Heart left ventricle (tissue), 16 donors: Measurements from ENCODE around the gene CLK2. TPM values are rescaled to one million over a fixed set of nuclear protein-coding genes. Genes with fewer than 3 reads are reported as not detected.

Source experiments
- ATAC-seq, 4 donors: fragments of 200-7000 bp; cut with Tn5 transposase; one replicate each; pipeline ENCODE4 v1.9.1; 2020 to 2022; ENCODE audit warnings: moderate library complexity in 4 of 4, mild to moderate bottlenecking in 3 of 4, moderate number of reproducible peaks in 1 of 4
- DNase-seq, 5 donors: peaks; one replicate each; pipeline ENCODE4 v3.0.0-alpha.2; 2020
- H3K27ac ChIP-seq, 12 donors: fragments of 200-600 bp; sonication (generic) in 4 of 12; one replicate each; pipeline versions ENCODE4 v1.5.0 to v1.8.0; 2016 to 2022; ENCODE audit warnings: mild to moderate bottlenecking in 2 of 12
- H3K27me3 ChIP-seq, 9 donors: fragments of 200-600 bp; sonication (generic) in 2 of 9; one replicate each; pipeline versions ENCODE4 v1.5.1 to v1.8.0; 2016 to 2022; ENCODE audit warnings: mild to moderate bottlenecking in 3 of 9
- H3K36me3 ChIP-seq, 9 donors: fragments of 200-600 bp; sonication (generic) in 2 of 9; one replicate each; pipeline versions ENCODE4 v1.5.0 to v1.8.0; 2018 to 2022; ENCODE audit warnings: mild to moderate bottlenecking in 2 of 9
- H3K4me1 ChIP-seq, 12 donors: fragments of 200-600 bp; sonication (generic) in 4 of 12; one replicate each; pipeline versions ENCODE4 v1.5.0 to v1.8.0; 2016 to 2022; ENCODE audit warnings: mild to moderate bottlenecking in 3 of 12
- H3K4me3 ChIP-seq, 12 donors: fragments of 200-600 bp; sonication (generic) in 4 of 12; one replicate each; pipeline versions ENCODE4 v1.5.0 to v1.8.0; 2017 to 2022; ENCODE audit warnings: mild to moderate bottlenecking in 9 of 12, moderate library complexity in 4 of 12
- H3K9me3 ChIP-seq, 12 donors: fragments of 200-600 bp; sonication (generic) in 4 of 12; one replicate each; pipeline versions ENCODE4 v1.5.0 to v1.8.0; 2016 to 2022; ENCODE audit warnings: mild to moderate bottlenecking in 1 of 12
- CTCF ChIP-seq, 12 donors: fragments of 200-600 bp; sonication (generic) in 4 of 12; IDR thresholded peaks; one replicate each; pipeline versions ENCODE4 v1.5.0 to v1.8.0; 2018 to 2022; ENCODE audit warnings: antibody characterized with exemption in 12 of 12, mild to moderate bottlenecking in 5 of 12
- POLR2A ChIP-seq, 2 donors: fragments of 450-650 bp; IDR thresholded peaks; one replicate each; pipeline ENCODE4 v1.6.1; 2017; ENCODE audit warnings: antibody characterized with exemption in 2 of 2, mild to moderate bottlenecking in 2 of 2, moderate library complexity in 2 of 2
- WGBS, 4 donors: extraction: QIAGEN DNeasy Blood & Tissue Kit in 2 of 4; methylation state at CpG; one replicate each; pipeline versions ENCODE4 v1.1.5 to v1.1.7; 2013 to 2018; 5-methylcytosine and 5-hydroxymethylcytosine counted together
- intact Hi-C, 10 donors: fragments of 100-400 bp; cut with DNase I; formaldehyde crosslinking; loops; one replicate each; pipeline versions ENCODE4 v1.11.1 to v1.14.2; 2022
- polyA plus RNA-seq, 2 donors: library from polyadenylated mRNA; stranded (reverse); fragments of 200-250 nt; gene quantifications; one replicate each; pipeline ENCODE4 v1.2.3, GENCODE V29; 2013
- total RNA-seq, 9 donors: library from RNA; depleted of rRNA in 2 of 9; stranded (reverse); fragments of >200 nt in 2 of 9; fragmentation: NEBNext Ultra II Directional in 3 of 9; extraction: Animal tissue kit (Norgen Biotek cat#: 25700) in 3 of 9; gene quantifications; one replicate each; pipeline versions ENCODE4 v1.1.0 to v1.2.4, GENCODE V29; 2016 to 2023
- donor health status: ischemic (EF 13 %, LVEDD 7.1; RV severe dilation, severe dysfunction).
- donor health status: healthy with polysubstance abuse.
- donor health status: DM: no; HTN: yes; CAD: no.
- donor health status: DM: no; HTN: no; CAD: no.
- donor health status: ischemic (EF 25% LVEDD 6.9; RV normal size, moderate dysfunction).
- donor health status: ischemic (EF 25% LVEDD 5.7; RV mildly dilated, moderate dysfunction).
- donor health status: healthy.
- donor health status: DM: yes; HTN: yes; CAD: no.
- donor health status: ischemic (EF 35%, LVEDD 5.7; RV mildly dilated, moderate dysfunction).
- donor health status: nonischemic (EF 11% LVEDD 7.7; RV severe dilation, severe dysfunction).
- donor health status: DM: yes; HTN: yes; CAD: no.
- donor health status: PGD.
- donor health status: ischemic (EF 29% LVEDD 5.4; RV normal size, mild dysfunction).
- donor health status: nonischemic (EF 23%, LVEDD 6.1; RV moderate dilation, normal function).

CLK2 gene
- total and polyA plus RNA-seq, 11 donors, result 9.6 to 26.1 (median 17.2) TPM

GRCh38 chr1:155297384-155297783, 24.1 kb upstream of the CLK2 start:
- ATAC-seq (no peak), DNase-seq (no peak)
- intact Hi-C loops, result no loop called here
- no peak overlapping the region for H3K27ac ChIP-seq
- WGBS, 4 donors, result 62 to 70% (median 69%) methylated on average over 7 of the region's 7 CpGs
- peaks cover 0 to 10% (median 4%) of the 10 kb centered on the region in 12 donors for H3K4me1 ChIP-seq
- H3K9me3 ChIP-seq, result no peaks in the 10 kb centered on the region
- peaks cover 6 to 41% (median 27%) of the 10 kb centered on the region in 9 donors for H3K27me3 ChIP-seq
- H3K36me3 ChIP-seq, result no peaks in the 10 kb centered on the region
- no peak for TF ChIP-seq POLR2A (IDR thresholded peaks at IDR 0.05)
- TF ChIP-seq CTCF (IDR thresholded peaks at IDR 0.05), result no peak
- H3K4me3 ChIP-seq, result no peak overlapping the region

GRCh38 chr1:155296661-155297060, 23.4 kb upstream of the CLK2 start:
- peaks cover 6 to 41% (median 29%) of the 10 kb centered on the region in 9 donors for H3K27me3 ChIP-seq
- TF ChIP-seq CTCF (IDR thresholded peaks at IDR 0.05) (no peak), POLR2A (IDR thresholded peaks at IDR 0.05) (no peak)
- intact Hi-C loops, result no loop called here
- WGBS, 4 donors, result 77 to 93% (median 85%) methylated on average over 3 of the region's 3 CpGs
- no peak overlapping the region for H3K27ac ChIP-seq
- H3K9me3 ChIP-seq, result no peaks in the 10 kb centered on the region
- ATAC-seq (no peak), DNase-seq (no peak)
- H3K4me3 ChIP-seq, result no peak overlapping the region
- no peaks in the 10 kb centered on the region for H3K36me3 ChIP-seq
- peaks cover 0 to 10% (median 4%) of the 10 kb centered on the region in 12 donors for H3K4me1 ChIP-seq

- intact Hi-C loops, result no loop called here
- H3K4me3 ChIP-seq, result no peak overlapping the region
- peaks cover 0 to 10% (median 4%) of the 10 kb centered on the region in 12 donors for H3K4me1 ChIP-seq
- ATAC-seq (no peak), DNase-seq (no peak)
- TF ChIP-seq CTCF (IDR thresholded peaks at IDR 0.05) (no peak), POLR2A (IDR thresholded peaks at IDR 0.05) (no peak)
- WGBS, 4 donors, result 86 to 90% (median 88%) methylated on average over 7 of the region's 7 CpGs
- H3K36me3 ChIP-seq, result no peaks in the 10 kb centered on the region
- H3K27ac ChIP-seq, result no peak overlapping the region
- no peaks in the 10 kb centered on the region for H3K9me3 ChIP-seq
- peaks cover 6 to 41% (median 29%) of the 10 kb centered on the region in 9 donors for H3K27me3 ChIP-seq
Observed at GRCh38 chr1:155295942-155296267, 22.6 kb upstream of the CLK2 start.

GRCh38 chr1:155295183-155295941, 22.1 kb upstream of the CLK2 start:
- Histone ChIP-seq H3K27ac (no peak overlapping the region), H3K27me3 (peaks cover 6 to 41% (median 29%) of the 10 kb centered on the region in 9 donors), H3K36me3 (no peaks in the 10 kb centered on the region), H3K4me3 (peak overlapping the region in 9 of 12 donors; percentile 6 to 30 (median 14)), H3K4me1 (peaks cover 0 to 10% (median 4%) of the 10 kb centered on the region in 12 donors), H3K9me3 (no peaks in the 10 kb centered on the region)
- intact Hi-C loops, result no loop called here
- ATAC-seq, result peak in 3 of 4 donors; percentile 38 to 53 (median 48)
- no peak for DNase-seq
- WGBS, 4 donors, result 12 to 25% (median 13%) methylated on average over 13 to 47 of the region's 47 CpGs
- no peak for TF ChIP-seq POLR2A (IDR thresholded peaks at IDR 0.05)
- TF ChIP-seq CTCF (IDR thresholded peaks at IDR 0.05), result no peak
